Mesendoderm (in vitro differentiated cells): ENCODE data around the gene LHX3.

Experiments used
- DNase-seq: peaks from one replicate; pipeline ENCODE4 v3.0.0; 2013
- H2AK5ac ChIP-seq: 2 replicates; pipeline ENCODE4 v1.6.1; 2013; ENCODE audit warnings: low read length, inconsistent platforms
- H2BK120ac ChIP-seq: 2 replicates; pipeline ENCODE4 v1.6.1; 2013; ENCODE audit warnings: low read depth, mild to moderate bottlenecking, low read length, moderate library complexity, mixed read lengths
- H2BK15ac ChIP-seq: replicated peaks from 2 replicates; pipeline ENCODE4 v1.6.1; 2013; ENCODE audit warnings: low read depth, mild to moderate bottlenecking, moderate library complexity
- H2BK5ac ChIP-seq: 2 replicates; pipeline ENCODE4 v1.6.1; 2013; ENCODE audit warnings: low read length, inconsistent platforms
- H3K18ac ChIP-seq: 2 replicates; pipeline ENCODE4 v1.6.1; 2013; ENCODE audit warnings: mild to moderate bottlenecking, low read length, mixed read lengths
- H3K23ac ChIP-seq: one replicate; pipeline ENCODE4 v1.6.1; 2013; ENCODE audit warnings: low read length
- H3K27ac ChIP-seq: 2 replicates; pipeline ENCODE4 v1.5.1; 2013; ENCODE audit warnings: low read depth, mild to moderate bottlenecking, inconsistent platforms, low read length, moderate library complexity
- H3K27me3 ChIP-seq: 2 replicates; pipeline ENCODE4 v1.6.1; 2013; ENCODE audit warnings: low read length, control low read depth, mild to moderate bottlenecking, inconsistent platforms; ENCODE audit not compliant: insufficient read depth, poor library complexity
- H3K36me3 ChIP-seq: 2 replicates; pipeline ENCODE4 v1.6.1; 2013; ENCODE audit warnings: low read length, inconsistent platforms; ENCODE audit not compliant: control insufficient read depth, insufficient read depth
- H3K4ac ChIP-seq: one replicate; pipeline ENCODE4 v1.6.1; 2013; ENCODE audit warnings: low read depth, mild to moderate bottlenecking, low read length, moderate library complexity
- H3K4me1 ChIP-seq: 2 replicates; pipeline ENCODE4 v1.6.1; 2013; ENCODE audit warnings: low read depth, low read length, inconsistent platforms; ENCODE audit not compliant: control insufficient read depth
- H3K4me2 ChIP-seq: 2 replicates; pipeline ENCODE4 v1.6.1; 2013; ENCODE audit warnings: low read length
- H3K4me3 ChIP-seq: 2 replicates; pipeline ENCODE4 v1.5.1; 2013; ENCODE audit warnings: mild to moderate bottlenecking, low read length
- H3K56ac ChIP-seq: one replicate; pipeline ENCODE4 v1.6.1; 2013; ENCODE audit warnings: low read length
- H3K79me1 ChIP-seq: 2 replicates; pipeline ENCODE4 v1.6.1; 2013; ENCODE audit warnings: low read length, inconsistent platforms
- H3K79me2 ChIP-seq: 2 replicates; pipeline ENCODE4 v1.6.1; 2013; ENCODE audit warnings: mild to moderate bottlenecking, low read length; ENCODE audit not compliant: control insufficient read depth, insufficient read depth
- H3K9ac ChIP-seq: 2 replicates; pipeline ENCODE4 v1.6.1; 2013; ENCODE audit warnings: low read length, inconsistent platforms
- H4K5ac ChIP-seq: one replicate; pipeline ENCODE4 v1.6.1; 2013; ENCODE audit warnings: low read length
- H4K8ac ChIP-seq: one replicate; pipeline ENCODE4 v1.6.1; 2013; ENCODE audit warnings: low read depth, mild to moderate bottlenecking, control low read depth, low read length, moderate library complexity
- WGBS: extraction: QIAGEN DNeasy Blood & Tissue Kit; methylation state at CpG from one replicate; pipeline ENCODE4 v1.1.7; 2013; ENCODE audit warnings: low lambda C conversion rate, missing lambda C conversion rate; ENCODE audit not compliant: insufficient coverage; ENCODE audit errors: extremely low coverage; 5-methylcytosine and 5-hydroxymethylcytosine counted together

LHX3 gene

GRCh38 chr9:136157477-136158265, 47.3 kb downstream of the LHX3 start:
- Histone ChIP-seq H3K36me3 (no peaks in the 10 kb centered on the region), H2BK15ac (no peak overlapping the region), H3K27me3 (no peaks in the 10 kb centered on the region), H2BK120ac (no peak overlapping the region), H4K8ac (no peak overlapping the region), H3K4me2 (no peak overlapping the region), H3K18ac (no peak overlapping the region), H2BK5ac (no peak overlapping the region), H3K79me1 (no peaks in the 10 kb centered on the region), H3K9ac (no peak overlapping the region), H3K4me1 (no peaks in the 10 kb centered on the region), H3K27ac (no peak overlapping the region), H2AK5ac (no peak overlapping the region), H4K5ac (no peak overlapping the region), H3K4ac (no peak overlapping the region), H3K79me2 (no peaks in the 10 kb centered on the region), H3K23ac (no peak overlapping the region), H3K56ac (no peak overlapping the region), H3K4me3 (no peak overlapping the region)
- no CpG with 5 or more reads among the region's 20 CpGs for WGBS
- no peak for DNase-seq

GRCh38 chr9:136156209-136157120, 48.5 kb downstream of the LHX3 start:
- H2AK5ac ChIP-seq = no peak overlapping the region
- no peaks in the 10 kb centered on the region for H3K27me3 ChIP-seq
- H2BK15ac ChIP-seq = no peak overlapping the region
- no CpG with 5 or more reads among the region's 42 CpGs for WGBS
- H3K23ac ChIP-seq = no peak overlapping the region
- no peak overlapping the region for H2BK5ac ChIP-seq
- no peak overlapping the region for H3K56ac ChIP-seq
- H3K4me3 ChIP-seq = no peak overlapping the region
- H3K27ac ChIP-seq = no peak overlapping the region
- no peaks in the 10 kb centered on the region for H3K79me1 ChIP-seq
- no peak overlapping the region for H4K8ac ChIP-seq
- H3K4me2 ChIP-seq = no peak overlapping the region
- no peak overlapping the region for H3K4ac ChIP-seq
- H3K18ac ChIP-seq = no peak overlapping the region
- no peak overlapping the region for H4K5ac ChIP-seq
- DNase-seq = no peak
- no peaks in the 10 kb centered on the region for H3K79me2 ChIP-seq
- H3K9ac ChIP-seq = no peak overlapping the region
- no peak overlapping the region for H2BK120ac ChIP-seq
- peaks cover 2% of the 10 kb centered on the region for H3K4me1 ChIP-seq
- no peaks in the 10 kb centered on the region for H3K36me3 ChIP-seq

GRCh38 chr9:136155576-136155975, 49.4 kb downstream of the LHX3 start:
- no peaks in the 10 kb centered on the region for H3K27me3 ChIP-seq
- H4K5ac ChIP-seq = no peak overlapping the region
- no peak overlapping the region for H3K4me2 ChIP-seq
- no peak overlapping the region for H2BK120ac ChIP-seq
- no peak overlapping the region for H3K9ac ChIP-seq
- no CpG with 5 or more reads among the region's 17 CpGs for WGBS
- no peak overlapping the region for H3K18ac ChIP-seq
- no peak for DNase-seq
- H3K27ac ChIP-seq = no peak overlapping the region
- H3K4ac ChIP-seq = no peak overlapping the region
- H3K4me1 ChIP-seq = peaks cover 7% of the 10 kb centered on the region
- H3K79me1 ChIP-seq = no peaks in the 10 kb centered on the region
- no peak overlapping the region for H2BK15ac ChIP-seq
- H2AK5ac ChIP-seq = no peak overlapping the region
- no peak overlapping the region for H4K8ac ChIP-seq
- no peak overlapping the region for H3K23ac ChIP-seq
- no peak overlapping the region for H3K4me3 ChIP-seq
- no peak overlapping the region for H2BK5ac ChIP-seq
- H3K36me3 ChIP-seq = no peaks in the 10 kb centered on the region
- H3K56ac ChIP-seq = no peak overlapping the region
- no peaks in the 10 kb centered on the region for H3K79me2 ChIP-seq

- Histone ChIP-seq H3K56ac (no peak overlapping the region), H3K36me3 (no peaks in the 10 kb centered on the region), H4K5ac (no peak overlapping the region), H2BK5ac (no peak overlapping the region), H2AK5ac (no peak overlapping the region), H3K4me3 (no peak overlapping the region), H3K27me3 (no peaks in the 10 kb centered on the region), H3K4me1 (peaks cover 7% of the 10 kb centered on the region), H4K8ac (no peak overlapping the region), H3K4me2 (no peak overlapping the region), H2BK15ac (no peak overlapping the region), H3K79me1 (no peaks in the 10 kb centered on the region), H3K27ac (no peak overlapping the region), H2BK120ac (no peak overlapping the region), H3K4ac (no peak overlapping the region), H3K79me2 (no peaks in the 10 kb centered on the region), H3K18ac (no peak overlapping the region), H3K23ac (no peak overlapping the region), H3K9ac (no peak overlapping the region)
- WGBS = no CpG with 5 or more reads among the region's 14 CpGs
- no peak for DNase-seq
These were observed 50.0 kb downstream of the LHX3 start for GRCh38 chr9:136154943-136155342.

- no CpG with 5 or more reads among the region's 24 CpGs for WGBS
- no peak overlapping the region for H3K4ac ChIP-seq
- H3K56ac ChIP-seq = no peak overlapping the region
These were observed 51.4 kb downstream of the LHX3 start for GRCh38 chr9:136153381-136154065.

More at GRCh38 chr9:136153381-136154065, 51.4 kb downstream of the LHX3 start:
- H3K79me2 ChIP-seq = no peaks in the 10 kb centered on the region
- H2BK15ac ChIP-seq = no peak overlapping the region
- H3K27me3 ChIP-seq = no peaks in the 10 kb centered on the region
- H3K4me1 ChIP-seq = peaks cover 7% of the 10 kb centered on the region
- H2BK120ac ChIP-seq = no peak overlapping the region
- H3K18ac ChIP-seq = no peak overlapping the region
- H3K36me3 ChIP-seq = no peaks in the 10 kb centered on the region
- no peak overlapping the region for H3K4me2 ChIP-seq
- H3K23ac ChIP-seq = no peak overlapping the region
- DNase-seq = no peak
- no peaks in the 10 kb centered on the region for H3K79me1 ChIP-seq
- no peak overlapping the region for H2AK5ac ChIP-seq
- no peak overlapping the region for H3K27ac ChIP-seq
- no peak overlapping the region for H4K8ac ChIP-seq
- H2BK5ac ChIP-seq = no peak overlapping the region
- no peak overlapping the region for H4K5ac ChIP-seq
- H3K9ac ChIP-seq = no peak overlapping the region
- no peak overlapping the region for H3K4me3 ChIP-seq
